NOMO-1 treated with dmso at 0.1 percent for 144 hours (cell line): ENCODE data around the gene ACTR3C.

Experiments
- DNase-seq: peaks from one replicate; lab custom pipeline; 2025; ENCODE audit not compliant: unreplicated experiment; lab: John Stamatoyannopoulos, UW

Gene ACTR3C

GRCh38 chr7:150322833-150323681 lies at the start of gene ACTR3C, which contains the start of gene LRRC61:
Gene ACTR3C (minus strand): TSS chr7:150323545. CDS start chr7:150295296, 28,249 bp downstream.
Gene LRRC61 (plus strand): TSS chr7:150323355. CDS start chr7:150336862, 13,507 bp downstream.
- peak; percentile 22 for DNase-seq

DNA sequence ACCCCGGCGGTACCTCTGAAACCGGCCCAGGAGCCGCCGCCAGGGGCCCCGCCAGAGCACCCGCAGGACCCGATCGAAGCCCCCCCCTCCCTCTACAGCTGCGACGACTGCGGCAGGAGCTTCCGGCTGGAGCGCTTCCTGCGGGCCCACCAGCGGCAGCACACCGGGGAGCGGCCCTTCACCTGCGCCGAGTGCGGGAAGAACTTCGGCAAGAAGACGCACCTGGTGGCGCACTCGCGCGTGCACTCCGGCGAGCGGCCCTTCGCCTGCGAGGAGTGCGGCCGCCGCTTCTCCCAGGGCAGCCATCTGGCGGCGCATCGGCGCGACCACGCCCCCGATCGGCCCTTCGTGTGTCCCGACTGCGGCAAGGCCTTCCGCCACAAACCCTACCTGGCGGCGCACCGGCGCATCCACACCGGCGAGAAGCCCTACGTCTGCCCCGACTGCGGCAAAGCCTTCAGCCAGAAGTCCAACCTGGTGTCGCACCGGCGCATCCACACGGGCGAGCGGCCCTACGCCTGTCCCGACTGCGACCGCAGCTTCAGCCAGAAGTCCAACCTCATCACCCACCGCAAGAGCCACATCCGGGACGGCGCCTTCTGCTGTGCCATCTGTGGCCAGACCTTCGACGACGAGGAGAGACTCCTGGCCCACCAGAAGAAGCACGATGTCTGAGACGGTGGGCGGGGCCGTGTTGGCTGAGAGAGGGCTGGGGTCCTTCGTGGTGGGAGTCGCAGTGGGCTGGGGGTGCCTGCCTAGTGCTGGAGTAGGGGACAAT lies 49.1 kb upstream of the ACTR3C start:
- no peak for DNase-seq

DNA sequence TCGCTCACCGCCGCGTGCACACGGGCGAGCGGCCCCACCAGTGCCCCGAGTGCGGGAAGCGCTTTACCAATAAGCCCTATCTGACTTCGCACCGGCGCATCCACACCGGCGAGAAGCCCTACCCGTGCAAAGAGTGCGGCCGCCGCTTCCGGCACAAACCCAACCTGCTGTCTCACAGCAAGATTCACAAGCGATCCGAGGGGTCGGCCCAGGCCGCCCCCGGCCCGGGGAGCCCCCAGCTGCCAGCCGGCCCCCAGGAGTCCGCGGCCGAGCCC lies 48.6 kb upstream of the ACTR3C start:
- DNase-seq: no peak

- no peak for DNase-seq
Observed at GRCh38 chr7:150371131-150371995, 48.0 kb upstream of the ACTR3C start.

- no peak for DNase-seq
Observed at GRCh38 chr7:150370612-150371071, 47.3 kb upstream of the ACTR3C start.

- no peak for DNase-seq
Observed at GRCh38 chr7:150369748-150370501, 46.6 kb upstream of the ACTR3C start.

DNA sequence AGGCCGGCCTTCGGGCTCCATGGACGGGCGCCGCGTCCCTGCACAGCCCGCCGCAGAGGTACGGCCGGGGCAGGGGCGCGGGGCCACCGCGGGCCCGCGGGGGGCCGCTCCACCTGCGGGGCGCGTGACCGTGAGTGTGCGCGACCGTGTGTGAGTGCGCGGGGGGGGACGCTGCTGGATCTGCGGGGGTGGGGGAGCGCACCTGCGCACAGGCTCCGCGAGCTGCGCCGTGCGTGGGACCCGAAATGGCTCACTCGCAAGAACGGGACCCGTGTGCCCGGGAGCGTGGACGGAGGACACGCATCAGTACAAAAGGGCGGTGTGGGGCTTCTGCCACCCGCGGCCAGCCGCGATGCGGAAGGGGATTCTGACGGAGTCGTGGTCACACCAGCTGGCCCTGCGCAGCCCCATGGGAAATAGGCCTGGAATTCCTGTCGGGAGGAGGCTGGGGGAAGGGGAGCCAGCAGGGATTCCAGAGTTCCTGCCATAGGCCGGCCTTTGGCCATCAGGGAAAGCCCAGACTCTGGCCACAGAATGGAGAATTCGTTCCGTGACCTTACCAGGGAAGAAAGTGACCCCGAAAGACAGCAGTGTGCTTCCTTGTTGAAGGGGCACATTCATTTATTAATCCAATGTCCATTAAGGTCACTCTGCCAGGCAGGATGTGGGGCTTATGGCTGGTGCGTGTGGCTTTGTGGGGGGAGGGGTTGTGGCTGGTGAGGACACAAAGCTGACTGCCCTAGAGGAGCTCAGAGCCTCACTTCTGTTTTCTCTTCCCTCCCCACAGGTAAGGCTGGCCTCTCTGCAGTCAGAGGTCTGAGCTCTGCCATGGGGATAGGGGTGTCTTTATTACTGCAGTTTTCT lies 45.8 kb upstream of the ACTR3C start:
- DNase-seq: no peak

DNA sequence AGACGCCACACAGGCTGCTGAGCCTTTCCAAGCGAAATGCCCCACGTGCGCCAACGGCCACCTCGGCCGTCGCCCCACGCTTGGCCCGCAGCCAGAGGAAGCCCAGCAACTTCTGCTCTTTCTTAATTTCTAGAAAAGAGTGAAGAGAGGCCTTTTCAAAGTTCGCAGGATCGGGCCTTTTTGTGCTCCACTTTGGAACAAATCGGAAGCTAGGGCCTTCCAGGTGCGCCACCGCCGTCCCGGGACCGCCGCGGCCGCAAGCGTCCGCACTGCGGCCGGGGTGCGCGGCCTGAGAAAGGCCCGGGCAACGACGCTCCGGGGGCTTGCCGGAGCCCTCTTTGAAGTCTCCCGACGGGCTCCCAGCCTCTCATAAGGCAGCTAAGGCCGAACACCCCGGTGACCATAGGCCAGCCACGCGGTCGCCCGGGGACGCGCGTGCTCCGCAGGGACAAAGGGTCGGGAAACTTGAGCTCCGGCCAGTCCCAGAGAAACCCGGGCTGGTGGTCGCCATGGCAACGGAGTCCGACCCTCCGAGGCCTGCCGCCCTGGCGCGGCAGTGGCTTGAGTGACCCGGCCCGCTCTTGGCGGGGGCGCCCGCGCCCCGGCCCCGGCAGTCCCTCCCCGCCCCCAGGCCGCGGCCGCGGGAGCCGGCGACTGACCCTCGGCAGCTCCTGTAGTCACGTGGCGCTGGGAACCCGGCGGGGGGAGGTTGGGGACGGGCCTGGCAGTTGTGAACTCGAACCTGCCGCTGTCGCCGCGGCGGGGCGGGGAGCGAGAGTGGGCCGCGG lies 44.9 kb upstream of the ACTR3C start, which contains the start of gene REPIN1:
Gene REPIN1 (plus strand): TSS at position 727 of the 788 bp plus-strand sequence. CDS start 890 bp downstream, outside the sequence.
- DNase-seq: peak; percentile 40

- DNase-seq: no peak
Observed at GRCh38 chr7:150367677-150368095, 44.3 kb upstream of the ACTR3C start.

- peak; percentile 59 for DNase-seq
Observed at GRCh38 chr7:150365673-150366398, 42.5 kb upstream of the ACTR3C start.

- DNase-seq: no peak
Observed at GRCh38 chr7:150365194-150365593, 41.8 kb upstream of the ACTR3C start.

DNA sequence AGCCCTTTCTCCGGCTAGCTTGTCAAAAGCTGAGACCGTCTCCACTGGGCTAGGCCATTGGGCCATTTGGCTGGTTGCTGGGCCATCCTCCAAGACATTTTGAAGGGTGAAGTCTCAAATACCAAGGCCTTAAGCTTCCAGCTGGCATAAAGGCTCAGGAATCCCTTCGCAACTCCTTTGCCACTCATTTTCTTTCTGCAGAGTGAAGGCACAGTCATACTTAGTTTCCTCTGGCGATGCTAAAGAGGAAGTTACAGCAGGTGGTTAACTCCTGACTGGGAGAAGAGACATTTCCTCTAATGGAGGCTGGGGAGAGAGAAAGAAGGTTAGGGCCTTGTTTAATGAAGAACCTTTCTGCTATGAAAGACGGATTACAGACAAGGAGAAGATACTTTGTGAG lies 40.5 kb upstream of the ACTR3C start:
- peak; percentile 19 for DNase-seq

- no peak for DNase-seq
Observed at GRCh38 chr7:150363370-150363769, 40.0 kb upstream of the ACTR3C start.

DNA sequence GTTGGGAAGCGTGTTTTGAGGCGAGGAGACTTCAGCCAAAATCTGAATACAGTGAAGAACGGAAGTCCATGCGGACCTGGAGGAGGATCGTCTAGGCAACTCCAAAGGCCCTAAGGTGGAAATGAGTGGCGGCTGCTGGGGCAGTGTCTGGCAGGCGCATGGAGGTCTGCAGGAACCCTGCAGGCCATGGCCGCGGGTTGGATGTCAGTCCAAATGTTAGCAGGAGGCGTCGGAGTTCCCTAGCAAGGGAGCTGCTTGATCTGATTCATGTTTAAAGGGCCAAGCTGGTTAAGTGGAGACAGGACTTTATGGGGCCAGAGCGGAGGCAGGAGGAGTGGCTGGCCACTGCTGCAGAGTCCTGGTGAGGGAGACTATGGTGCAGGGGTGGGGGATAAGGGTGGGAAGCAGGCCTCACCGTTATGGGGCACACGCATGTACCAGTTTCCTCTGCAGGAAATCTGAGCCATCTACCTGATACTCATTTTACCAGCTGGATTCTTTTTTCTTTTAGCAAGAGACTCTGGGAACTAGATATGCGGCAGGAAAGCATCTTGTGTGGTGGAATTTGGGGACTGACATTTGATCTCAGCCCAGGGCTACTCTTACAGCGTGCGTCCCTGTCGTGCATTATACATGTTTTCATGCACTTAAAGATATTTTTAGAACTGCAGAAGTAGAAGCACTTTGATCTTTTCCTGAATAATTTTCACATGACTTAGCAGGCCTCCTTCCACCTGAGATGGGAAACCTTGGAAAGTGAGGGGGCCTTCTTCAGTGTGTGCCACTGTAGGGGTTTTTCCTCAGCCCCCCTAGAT lies 38.7 kb upstream of the ACTR3C start:
- no peak for DNase-seq

GRCh38 chr7:150361402-150361801 lies 38.1 kb upstream of the ACTR3C start:
- DNase-seq: no peak

DNA sequence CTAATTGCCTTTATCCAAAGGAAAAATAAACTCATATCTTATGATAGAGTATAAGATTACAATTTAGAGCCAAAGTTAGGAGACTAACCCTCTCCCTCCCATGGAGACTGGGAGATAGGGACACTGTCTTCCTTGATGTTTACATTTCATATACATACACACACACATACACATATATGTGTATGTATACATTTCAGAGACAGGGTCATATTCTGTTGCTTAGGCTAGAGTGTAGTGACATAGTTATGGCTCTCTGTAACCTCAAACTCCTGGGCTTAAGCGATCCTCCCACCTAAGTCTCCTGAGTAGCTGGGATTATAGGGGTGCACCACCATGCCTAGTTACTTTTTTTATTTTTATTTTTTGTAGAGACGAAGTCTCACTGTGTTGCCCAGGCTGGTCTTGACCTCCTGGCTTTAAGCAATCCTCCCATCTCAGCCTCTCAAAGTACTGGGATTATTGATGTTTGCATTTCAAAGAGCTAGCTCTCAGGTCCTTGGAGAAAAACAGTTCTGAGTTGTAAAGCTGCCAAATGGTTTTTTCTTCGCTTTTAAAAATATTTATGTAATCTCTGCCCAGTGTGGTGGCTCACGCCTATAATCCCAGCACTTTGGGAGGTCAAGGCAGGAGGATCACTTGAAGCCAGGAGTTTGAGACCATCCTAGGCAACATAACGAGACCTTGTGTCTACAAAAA lies 37.2 kb upstream of the ACTR3C start:
- no peak for DNase-seq
